Tibial nerve (tissue), 4 donors: ENCODE data around the gene PI4K2B.

Source experiments
- EP300 ChIP-seq, 2 donors: sonication (generic); formaldehyde crosslinking; IDR thresholded peaks; one replicate each; pipeline ENCODE4 v1.6.1; 2017; ENCODE audit warnings: antibody characterized with exemption in 2 of 2, mild to moderate bottlenecking in 1 of 2
- POLR2A ChIP-seq, 2 donors: fragments of 450-650 bp; IDR thresholded peaks; one replicate each; pipeline ENCODE4 v1.6.1; 2017; ENCODE audit warnings: antibody characterized with exemption in 2 of 2, mild to moderate bottlenecking in 2 of 2, moderate library complexity in 2 of 2
- TF ChIP-seq, protein P1 (sequence below), 5 experiments: fragments of 200-600 bp in 3 of 5; fragments of 450-650 bp in 2 of 5; sonication (generic) in 3 of 5; IDR thresholded peaks; one replicate each; pipeline ENCODE4 v1.5.1; 2016 to 2019; ENCODE audit warnings: antibody characterized with exemption in 5 of 5, mild to moderate bottlenecking in 3 of 5, moderate library complexity in 2 of 5

DNA sequence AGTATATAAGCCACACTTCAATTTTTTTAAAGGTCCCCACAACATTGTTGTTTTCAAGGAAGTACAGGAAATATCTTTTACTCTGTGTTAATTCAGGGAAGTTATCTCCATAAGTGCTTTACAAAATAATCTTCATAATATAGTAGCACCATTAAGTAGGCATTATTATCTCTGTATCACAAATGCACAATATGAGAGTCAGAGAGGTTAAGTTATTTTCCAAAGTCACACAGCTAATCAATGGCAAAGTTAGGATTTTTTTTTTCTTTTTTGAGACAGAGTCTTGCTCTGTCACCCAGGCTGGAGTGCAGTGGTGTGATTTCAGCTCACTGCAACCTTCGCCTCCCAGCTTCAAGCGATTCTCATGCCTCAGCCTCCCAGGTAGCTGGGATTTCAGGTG lies 35.1 kb upstream of the PI4K2B start:
- TF ChIP-seq, protein P1, sequence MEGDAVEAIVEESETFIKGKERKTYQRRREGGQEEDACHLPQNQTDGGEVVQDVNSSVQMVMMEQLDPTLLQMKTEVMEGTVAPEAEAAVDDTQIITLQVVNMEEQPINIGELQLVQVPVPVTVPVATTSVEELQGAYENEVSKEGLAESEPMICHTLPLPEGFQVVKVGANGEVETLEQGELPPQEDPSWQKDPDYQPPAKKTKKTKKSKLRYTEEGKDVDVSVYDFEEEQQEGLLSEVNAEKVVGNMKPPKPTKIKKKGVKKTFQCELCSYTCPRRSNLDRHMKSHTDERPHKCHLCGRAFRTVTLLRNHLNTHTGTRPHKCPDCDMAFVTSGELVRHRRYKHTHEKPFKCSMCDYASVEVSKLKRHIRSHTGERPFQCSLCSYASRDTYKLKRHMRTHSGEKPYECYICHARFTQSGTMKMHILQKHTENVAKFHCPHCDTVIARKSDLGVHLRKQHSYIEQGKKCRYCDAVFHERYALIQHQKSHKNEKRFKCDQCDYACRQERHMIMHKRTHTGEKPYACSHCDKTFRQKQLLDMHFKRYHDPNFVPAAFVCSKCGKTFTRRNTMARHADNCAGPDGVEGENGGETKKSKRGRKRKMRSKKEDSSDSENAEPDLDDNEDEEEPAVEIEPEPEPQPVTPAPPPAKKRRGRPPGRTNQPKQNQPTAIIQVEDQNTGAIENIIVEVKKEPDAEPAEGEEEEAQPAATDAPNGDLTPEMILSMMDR (IDR thresholded peaks at IDR 0.05): no peak
- TF ChIP-seq EP300 (IDR thresholded peaks at IDR 0.05): no peak
- no peak for TF ChIP-seq POLR2A (IDR thresholded peaks at IDR 0.05)
